ENCODE measurements around the gene TSHZ1. TPM values are rescaled to one million over a fixed set of nuclear protein-coding genes. Genes with fewer than 3 reads are reported as not detected.

The TSHZ1 gene
- total and polyA plus RNA-seq, 9 donors, result 16.0 to 31.8 (median 26.2) TPM

- Histone ChIP-seq H3K27me3 (ENCODE audit: control insufficient read depth, insufficient read depth, low read length) (no peaks in the 10 kb centered on the region), H3K9me3 (replicated peaks; ENCODE audit: control insufficient read depth, low read depth, low read length) (no peaks in the 10 kb centered on the region), H3K4me1 (ENCODE audit: control insufficient read depth, insufficient read depth, low read length) (peaks cover 41% of the 10 kb centered on the region), H3K36me3 (ENCODE audit: control insufficient read depth, insufficient read depth, low read length) (peaks cover 19% of the 10 kb centered on the region), H3K4me3 (ENCODE audit: low read length) (no peak overlapping the region), H3K27ac (ENCODE audit: low read length) (no peak overlapping the region)
- 78% methylated on average over 12 of the region's 13 CpGs for WGBS (ENCODE audit: insufficient coverage)
- no peak for DNase-seq
These were observed 10.5 kb upstream of the TSHZ1 start for GRCh38 chr18:75200071-75200470.

GRCh38 chr18:75200605-75201280, 9.9 kb upstream of the TSHZ1 start:
- Histone ChIP-seq H3K36me3 (ENCODE audit: control insufficient read depth, insufficient read depth, low read length) (peaks cover 19% of the 10 kb centered on the region), H3K4me1 (ENCODE audit: control insufficient read depth, insufficient read depth, low read length) (peaks cover 45% of the 10 kb centered on the region), H3K9me3 (replicated peaks; ENCODE audit: control insufficient read depth, low read depth, low read length) (no peaks in the 10 kb centered on the region), H3K4me3 (ENCODE audit: low read length) (no peak overlapping the region), H3K27ac (ENCODE audit: low read length) (peak overlapping the region; percentile 93), H3K27me3 (ENCODE audit: control insufficient read depth, insufficient read depth, low read length) (peaks cover 2% of the 10 kb centered on the region)
- peak; percentile 89 for DNase-seq
- WGBS (ENCODE audit: insufficient coverage), result 20% methylated on average over 1 of the region's 7 CpGs

- no peaks in the 10 kb centered on the region for H3K9me3 ChIP-seq (replicated peaks; ENCODE audit: control insufficient read depth, low read depth, low read length)
- peak overlapping the region; percentile 2 for H3K4me3 ChIP-seq (ENCODE audit: low read length)
- peaks cover 48% of the 10 kb centered on the region for H3K4me1 ChIP-seq (ENCODE audit: control insufficient read depth, insufficient read depth, low read length)
- H3K27me3 ChIP-seq (ENCODE audit: control insufficient read depth, insufficient read depth, low read length), result peaks cover 2% of the 10 kb centered on the region
- peak; percentile 91 for DNase-seq
- WGBS (ENCODE audit: insufficient coverage), result 63% methylated on average over 11 of the region's 18 CpGs
- H3K27ac ChIP-seq (ENCODE audit: low read length), result peak overlapping the region; percentile 93
- H3K36me3 ChIP-seq (ENCODE audit: control insufficient read depth, insufficient read depth, low read length), result peaks cover 17% of the 10 kb centered on the region
These were observed 9.0 kb upstream of the TSHZ1 start for GRCh38 chr18:75201282-75202270.

GRCh38 chr18:75202696-75203365, 7.8 kb upstream of the TSHZ1 start:
- H3K4me1 ChIP-seq (ENCODE audit: control insufficient read depth, insufficient read depth, low read length), result peaks cover 53% of the 10 kb centered on the region
- H3K4me3 ChIP-seq (ENCODE audit: low read length), result no peak overlapping the region
- H3K36me3 ChIP-seq (ENCODE audit: control insufficient read depth, insufficient read depth, low read length), result peaks cover 15% of the 10 kb centered on the region
- peak; percentile 48 for DNase-seq
- H3K27ac ChIP-seq (ENCODE audit: low read length), result peak overlapping the region; percentile 93
- H3K9me3 ChIP-seq (replicated peaks; ENCODE audit: control insufficient read depth, low read depth, low read length), result no peaks in the 10 kb centered on the region
- H3K27me3 ChIP-seq (ENCODE audit: control insufficient read depth, insufficient read depth, low read length), result peaks cover 2% of the 10 kb centered on the region
- no CpG with 5 or more reads among the region's 6 CpGs for WGBS (ENCODE audit: insufficient coverage)

GRCh38 chr18:75203416-75204268, 7.0 kb upstream of the TSHZ1 start:
- peak overlapping the region; percentile 91 for H3K4me3 ChIP-seq (ENCODE audit: low read length)
- H3K27ac ChIP-seq (ENCODE audit: low read length), result peak overlapping the region; percentile 93
- peaks cover 2% of the 10 kb centered on the region for H3K27me3 ChIP-seq (ENCODE audit: control insufficient read depth, insufficient read depth, low read length)
- H3K4me1 ChIP-seq (ENCODE audit: control insufficient read depth, insufficient read depth, low read length), result peaks cover 50% of the 10 kb centered on the region
- peaks cover 13% of the 10 kb centered on the region for H3K36me3 ChIP-seq (ENCODE audit: control insufficient read depth, insufficient read depth, low read length)
- WGBS (ENCODE audit: insufficient coverage), result 4% methylated on average over 5 of the region's 24 CpGs
- no peaks in the 10 kb centered on the region for H3K9me3 ChIP-seq (replicated peaks; ENCODE audit: control insufficient read depth, low read depth, low read length)
- DNase-seq, result peak; percentile 79

- peak; percentile 77 for DNase-seq
- H3K4me3 ChIP-seq (ENCODE audit: low read length), result peak overlapping the region; percentile 91
- peaks cover 49% of the 10 kb centered on the region for H3K4me1 ChIP-seq (ENCODE audit: control insufficient read depth, insufficient read depth, low read length)
- peaks cover 2% of the 10 kb centered on the region for H3K27me3 ChIP-seq (ENCODE audit: control insufficient read depth, insufficient read depth, low read length)
- WGBS (ENCODE audit: insufficient coverage), result 3% methylated on average over 34 of the region's 35 CpGs
- H3K36me3 ChIP-seq (ENCODE audit: control insufficient read depth, insufficient read depth, low read length), result peaks cover 13% of the 10 kb centered on the region
- H3K9me3 ChIP-seq (replicated peaks; ENCODE audit: control insufficient read depth, low read depth, low read length), result no peaks in the 10 kb centered on the region
- peak overlapping the region; percentile 93 for H3K27ac ChIP-seq (ENCODE audit: low read length)
These were observed 6.3 kb upstream of the TSHZ1 start for GRCh38 chr18:75204269-75204731.

GRCh38 chr18:75204732-75205513, 5.7 kb upstream of the TSHZ1 start:
- peak overlapping the region; percentile 98 for H3K27ac ChIP-seq (ENCODE audit: low read length)
- peaks cover 10% of the 10 kb centered on the region for H3K36me3 ChIP-seq (ENCODE audit: control insufficient read depth, insufficient read depth, low read length)
- peaks cover 2% of the 10 kb centered on the region for H3K27me3 ChIP-seq (ENCODE audit: control insufficient read depth, insufficient read depth, low read length)
- H3K4me1 ChIP-seq (ENCODE audit: control insufficient read depth, insufficient read depth, low read length), result peaks cover 47% of the 10 kb centered on the region
- WGBS (ENCODE audit: insufficient coverage), result 3% methylated on average over 68 of the region's 75 CpGs
- peak overlapping the region; percentile 91 for H3K4me3 ChIP-seq (ENCODE audit: low read length)
- H3K9me3 ChIP-seq (replicated peaks; ENCODE audit: control insufficient read depth, low read depth, low read length), result no peaks in the 10 kb centered on the region
- DNase-seq, result peak; percentile 58

- DNase-seq, result peak; percentile 70
- peaks cover 2% of the 10 kb centered on the region for H3K27me3 ChIP-seq (ENCODE audit: control insufficient read depth, insufficient read depth, low read length)
- no CpG with 5 or more reads among the region's 16 CpGs for WGBS (ENCODE audit: insufficient coverage)
- H3K9me3 ChIP-seq (replicated peaks; ENCODE audit: control insufficient read depth, low read depth, low read length), result no peaks in the 10 kb centered on the region
- H3K4me3 ChIP-seq (ENCODE audit: low read length), result peak overlapping the region; percentile 91
- peaks cover 6% of the 10 kb centered on the region for H3K36me3 ChIP-seq (ENCODE audit: control insufficient read depth, insufficient read depth, low read length)
- peaks cover 44% of the 10 kb centered on the region for H3K4me1 ChIP-seq (ENCODE audit: control insufficient read depth, insufficient read depth, low read length)
- peak overlapping the region; percentile 98 for H3K27ac ChIP-seq (ENCODE audit: low read length)
These were observed 5.0 kb upstream of the TSHZ1 start for GRCh38 chr18:75205514-75206132.

All from muscle of leg (tissue), 11 donors.